GM12864 (cell line): Measurements from ENCODE around the gene MTAP.

Source experiments
- DNase-seq: peaks from one replicate; pipeline ENCODE4 v3.0.0-alpha.2; 2011; ENCODE audit warnings: low read depth
- H3K4me3 ChIP-seq: 2 replicates; pipeline ENCODE4 v1.5.1; 2011; ENCODE audit warnings: mild to moderate bottlenecking, low read depth, low read length, control low read depth
- CTCF ChIP-seq: IDR thresholded peaks from 2 replicates; pipeline ENCODE4 v1.5.1; 2011; ENCODE audit warnings: low read depth, mild to moderate bottlenecking, moderate library complexity, low read length, control low read depth, inconsistent platforms; ENCODE audit errors: missing control alignments

The MTAP gene

DNA sequence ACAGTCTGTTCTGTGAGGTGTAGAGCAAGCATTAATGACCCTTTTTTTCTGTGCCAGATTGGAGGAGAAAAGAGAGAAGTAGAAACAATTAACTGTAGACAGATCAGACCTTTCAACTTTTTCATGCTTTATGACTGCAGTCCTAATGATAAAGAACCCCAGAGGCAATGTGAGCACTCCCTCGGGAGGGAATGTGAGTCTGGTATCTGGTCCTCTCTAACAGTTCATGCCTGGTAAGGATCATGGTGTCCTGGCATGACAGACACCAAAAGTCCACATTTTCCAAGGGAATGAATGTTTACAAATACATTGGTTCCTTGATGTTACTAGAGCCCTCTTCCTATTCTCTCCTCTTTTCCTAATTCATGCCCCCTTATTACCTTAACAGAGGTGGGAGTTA is 70.3 kb downstream of the MTAP start:
- H3K4me3 ChIP-seq = no peak overlapping the region
- DNase-seq = no peak
- TF ChIP-seq CTCF = no peak

DNA sequence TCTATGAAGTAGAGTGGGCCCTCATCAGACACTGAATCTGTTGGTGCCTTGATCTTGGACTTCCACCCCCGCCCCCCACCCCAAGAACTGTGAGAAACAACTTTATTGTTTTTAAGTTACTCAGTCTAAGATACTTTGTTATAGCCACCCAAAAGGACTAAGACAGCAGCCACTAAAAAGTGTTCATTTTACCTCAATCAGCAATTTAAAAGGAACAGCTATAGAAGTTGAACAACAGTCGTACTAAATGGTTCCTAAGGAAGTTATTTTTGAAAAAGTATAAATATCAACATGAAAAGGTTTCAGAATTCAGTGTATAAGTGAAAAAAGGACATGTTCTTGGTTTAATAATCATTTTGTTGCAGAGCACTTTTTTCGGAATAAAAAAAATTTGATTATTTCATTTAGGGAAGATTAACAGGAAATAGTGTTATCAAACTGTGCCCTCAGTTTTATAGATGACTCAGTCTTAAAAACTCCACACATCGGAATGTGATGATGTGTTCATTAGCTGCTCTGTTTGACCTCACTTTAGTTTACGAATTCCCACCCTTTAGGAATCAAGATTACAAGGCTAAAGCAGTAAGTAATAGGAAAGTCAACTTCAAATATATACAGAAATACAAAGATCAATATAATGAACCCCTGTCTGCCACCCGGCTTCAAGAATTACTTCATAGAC is 71.2 kb downstream of the MTAP start:
- no peak for DNase-seq
- TF ChIP-seq CTCF = no peak
- H3K4me3 ChIP-seq = no peak overlapping the region

DNA sequence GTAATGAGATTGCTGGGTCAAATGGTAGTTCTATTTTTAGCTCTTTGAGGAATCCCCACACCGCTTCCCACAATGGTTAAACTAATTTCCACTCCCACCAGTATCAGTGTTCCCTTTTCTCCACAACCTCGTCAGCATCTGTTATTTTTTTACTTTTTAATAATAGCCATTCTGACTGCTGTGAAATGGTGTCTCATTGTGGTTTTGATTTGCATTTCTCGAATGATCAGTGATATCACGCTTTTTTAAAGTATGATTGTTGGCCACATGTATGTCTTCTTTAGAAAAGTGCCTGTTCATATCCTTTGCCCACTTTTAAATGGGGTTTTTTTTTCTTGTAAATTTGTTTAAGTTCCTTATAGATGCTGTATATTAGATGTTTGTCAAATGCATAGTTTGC is 73.5 kb downstream of the MTAP start:
- H3K4me3 ChIP-seq = no peak overlapping the region
- no peak for DNase-seq
- TF ChIP-seq CTCF = no peak

DNA sequence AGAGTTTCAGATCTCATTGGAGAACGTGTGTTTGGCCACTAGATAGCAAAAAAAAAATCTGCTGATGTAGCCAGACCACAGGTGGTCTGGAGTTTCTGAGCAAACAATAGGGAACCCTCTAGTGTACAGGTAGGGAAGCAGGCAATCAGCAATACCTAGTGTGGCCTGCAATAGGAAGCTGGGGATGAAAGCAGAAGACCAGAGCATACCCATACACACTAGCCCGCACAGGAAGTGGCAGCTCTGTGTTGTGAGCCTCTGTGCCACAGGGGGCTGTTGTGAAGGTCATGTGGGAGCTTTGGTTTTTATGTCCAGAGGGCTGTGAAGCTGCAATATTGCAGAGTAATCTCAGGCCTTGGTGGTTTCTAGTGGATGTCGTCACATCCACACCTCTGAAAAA is 81.2 kb downstream of the MTAP start:
- DNase-seq = no peak
- TF ChIP-seq CTCF = no peak

DNA sequence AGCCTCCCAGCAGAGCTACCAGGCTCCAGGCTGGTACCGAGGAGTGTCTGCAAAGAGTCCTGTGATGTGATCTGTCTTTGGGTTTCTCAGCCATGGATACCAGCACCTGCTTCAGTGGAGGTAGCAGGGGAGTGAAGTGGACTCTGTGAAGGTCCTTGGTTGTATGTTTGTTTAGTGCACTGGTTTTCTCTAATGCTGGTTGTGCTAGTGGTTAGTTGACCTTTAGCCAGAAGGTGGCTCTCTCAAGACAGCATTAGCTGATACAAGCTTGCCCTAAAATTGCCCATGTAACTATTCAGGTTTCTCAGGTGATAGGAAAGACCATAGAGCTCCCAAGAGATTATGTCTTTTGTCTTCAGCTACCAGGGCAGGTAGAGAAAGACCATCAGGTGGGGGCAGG is 87.2 kb downstream of the MTAP start:
- no peak overlapping the region for H3K4me3 ChIP-seq
- no peak for DNase-seq
- no peak for TF ChIP-seq CTCF

More for the DNA sequence above, 81.2 kb downstream of the MTAP start:
- H3K4me3 ChIP-seq = no peak overlapping the region

DNA sequence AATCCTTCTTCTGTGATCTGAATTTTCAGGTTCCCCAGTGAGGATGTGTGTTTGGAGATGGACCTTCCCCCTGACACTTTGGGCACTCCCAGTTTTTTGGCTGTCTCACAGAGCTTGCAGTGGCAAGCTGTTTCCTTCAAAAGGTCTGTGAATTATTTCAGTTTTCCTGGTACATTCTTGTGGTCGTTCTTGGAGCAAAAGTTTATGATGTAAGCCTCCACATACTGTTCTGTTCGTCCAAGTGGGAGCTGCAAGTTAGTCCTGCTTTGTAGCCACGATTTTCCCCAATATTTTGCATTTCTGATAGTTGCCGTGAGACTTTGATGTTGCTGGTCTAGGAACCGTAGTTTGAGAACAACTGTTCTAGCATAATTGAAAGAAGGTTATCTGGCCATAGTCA is 88.3 kb downstream of the MTAP start:
- TF ChIP-seq CTCF = no peak
- H3K4me3 ChIP-seq = no peak overlapping the region
- DNase-seq = no peak

DNA sequence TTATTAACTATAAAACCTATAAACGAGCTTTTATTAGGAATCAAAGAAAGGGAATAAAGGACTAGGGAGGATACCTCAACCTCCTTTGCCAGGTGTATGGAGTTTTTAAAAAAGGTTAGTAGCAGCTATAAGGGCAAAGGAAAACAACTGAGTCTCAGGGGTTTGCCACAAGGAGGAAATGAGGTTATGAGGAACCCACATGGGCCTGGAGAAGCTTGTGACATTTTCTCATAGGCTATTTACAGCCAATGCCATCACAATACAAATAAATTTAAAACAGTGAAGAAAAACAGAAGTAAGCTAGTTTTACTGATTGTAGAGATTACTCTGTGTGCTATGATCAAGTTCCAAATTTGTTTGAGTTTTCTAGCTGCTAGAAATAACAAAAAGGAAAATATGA is 99.1 kb downstream of the MTAP start:
- no peak for DNase-seq

More for the DNA sequence above, 99.1 kb downstream of the MTAP start:
- H3K4me3 ChIP-seq = no peak overlapping the region
- TF ChIP-seq CTCF = no peak
